DMS153 treated with DMSO at 0.1 percent for 48 hours (cell line): ENCODE data around the gene ALOX5AP.

Source experiments
- DNase-seq: peaks from one replicate; lab custom pipeline; 2025; ENCODE audit not compliant: unreplicated experiment; lab: John Stamatoyannopoulos, UW

Gene ALOX5AP

GRCh38 chr13:30757026-30757742 is 21.8 kb downstream of the ALOX5AP start:
- no peak for DNase-seq

- DNase-seq, result no peak
Measured at GRCh38 chr13:30759748-30760147, 24.4 kb downstream of the ALOX5AP start.

- no peak for DNase-seq
Measured at GRCh38 chr13:30762643-30763042, 27.3 kb downstream of the ALOX5AP start.

GRCh38 chr13:30763786-30764413 is 28.6 kb downstream of the ALOX5AP start:
- DNase-seq, result no peak

- no peak for DNase-seq
Measured at GRCh38 chr13:30766231-30766630, 30.9 kb downstream of the ALOX5AP start.

- no peak for DNase-seq
Measured at GRCh38 chr13:30770929-30771328, 35.6 kb downstream of the ALOX5AP start.

- no peak for DNase-seq
Measured at GRCh38 chr13:30773561-30773960, 38.2 kb downstream of the ALOX5AP start.

- DNase-seq, result no peak
Measured at GRCh38 chr13:30774214-30774730, 38.9 kb downstream of the ALOX5AP start.

DNA sequence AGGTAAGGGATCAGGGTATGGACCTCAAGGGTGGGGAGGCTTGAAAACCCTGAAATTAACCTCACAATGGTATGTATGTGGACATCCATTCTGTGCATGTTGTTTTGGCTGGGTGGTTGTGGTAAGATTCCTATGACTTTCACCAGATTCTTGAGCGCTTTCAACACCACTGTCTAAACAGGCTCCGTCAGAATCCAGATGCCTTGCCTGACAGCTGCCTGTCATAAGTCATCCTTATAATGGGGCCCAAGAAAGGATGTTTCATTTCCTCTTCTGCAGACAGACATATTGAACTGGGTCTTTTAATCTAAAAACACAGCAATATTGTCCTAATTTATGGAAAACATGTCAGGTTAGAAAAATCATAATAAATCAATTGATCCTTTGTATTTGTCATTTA is 41.3 kb downstream of the ALOX5AP start:
- no peak for DNase-seq

DNA sequence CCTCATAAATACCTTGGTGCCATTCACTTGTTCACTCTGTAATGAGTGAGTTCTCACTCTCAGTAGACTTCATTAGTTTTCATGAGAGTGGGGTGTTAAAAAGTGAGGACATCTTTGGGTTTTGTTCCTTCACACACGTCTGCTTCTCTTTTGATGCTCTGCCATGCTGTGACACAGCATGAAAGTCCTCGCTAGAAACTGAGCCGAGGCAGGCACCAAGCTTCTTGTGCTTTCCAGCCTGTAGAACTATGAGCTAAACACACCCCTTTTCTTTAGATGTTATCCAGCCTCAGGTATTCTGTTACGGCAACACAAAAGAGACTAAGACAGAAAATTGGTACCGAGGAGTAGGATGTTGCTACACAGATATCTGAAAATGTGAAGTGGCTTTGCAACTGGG is 43.7 kb downstream of the ALOX5AP start:
- no peak for DNase-seq

GRCh38 chr13:30779608-30780007 is 44.3 kb downstream of the ALOX5AP start:
- no peak for DNase-seq

- no peak for DNase-seq
Measured at GRCh38 chr13:30780338-30780981, 45.1 kb downstream of the ALOX5AP start.

DNA sequence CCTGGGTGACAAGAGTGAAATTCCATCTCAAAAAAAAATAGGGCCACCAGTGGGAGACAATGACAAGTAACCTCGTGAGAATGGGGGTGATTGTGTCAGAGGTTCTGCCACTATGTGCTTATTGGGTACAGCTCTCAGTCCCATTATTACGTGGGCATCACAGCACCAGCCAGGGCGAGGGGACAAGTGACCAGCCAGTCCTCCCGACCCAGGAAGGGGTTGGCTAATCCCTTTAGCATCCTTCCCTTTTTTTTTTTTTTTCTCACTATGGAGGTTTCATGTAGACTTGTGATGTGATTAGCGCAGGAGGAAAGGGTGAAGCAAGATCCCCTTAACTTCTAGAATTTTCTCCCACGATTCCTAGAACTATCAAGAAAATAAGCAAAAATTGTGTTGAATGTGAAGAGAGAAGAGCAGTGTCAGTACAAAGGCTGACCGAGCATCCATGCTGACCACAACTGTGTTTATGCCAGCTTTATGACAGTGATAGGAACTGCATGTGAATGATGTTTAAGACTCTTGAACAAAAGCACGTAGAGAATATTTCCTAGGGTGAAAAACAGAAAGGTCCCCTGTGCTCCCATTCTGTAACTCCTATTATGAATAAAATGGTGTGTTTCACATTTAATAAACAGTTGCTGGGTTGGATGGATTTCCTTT is 50.0 kb downstream of the ALOX5AP start:
- no peak for DNase-seq

GRCh38 chr13:30786648-30787047 is 51.3 kb downstream of the ALOX5AP start:
- no peak for DNase-seq

DNA sequence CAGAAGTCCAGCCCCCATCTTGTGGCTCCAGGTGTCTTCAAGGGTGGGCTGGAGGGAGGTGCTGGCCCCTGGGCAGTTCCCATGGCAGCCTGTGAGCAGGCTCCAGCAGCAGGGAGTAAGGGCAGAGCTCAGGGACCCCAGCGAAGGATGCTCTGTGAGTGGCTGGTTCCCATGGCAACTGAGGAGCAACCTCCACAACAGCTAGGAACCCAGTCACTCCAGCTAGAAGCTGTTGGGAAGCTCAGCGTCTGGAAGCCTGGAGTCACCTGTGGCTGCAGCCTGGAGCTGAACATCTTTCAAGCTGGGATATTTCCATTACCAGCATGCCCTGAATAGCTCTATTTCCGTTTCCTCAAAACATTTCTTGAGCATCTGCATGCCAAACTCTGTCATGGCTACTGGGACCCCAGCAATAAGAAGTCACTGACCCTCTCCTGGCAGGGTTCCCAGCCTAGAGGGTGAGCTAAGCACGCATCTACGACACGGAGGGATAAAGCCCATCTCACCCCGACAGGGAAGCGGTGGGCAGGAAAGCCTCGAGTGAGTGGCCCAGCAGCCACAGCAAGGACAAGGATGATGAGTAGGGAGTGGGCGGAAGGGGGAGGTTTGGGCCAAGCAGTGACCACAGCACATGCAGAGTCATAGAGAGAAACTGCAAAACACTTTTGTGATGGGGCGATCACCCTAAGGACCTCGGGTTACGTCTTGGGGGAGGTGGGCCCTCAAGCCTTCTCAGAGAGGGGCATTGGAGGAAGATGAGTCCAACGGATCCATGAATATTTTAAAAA is 52.6 kb downstream of the ALOX5AP start:
- DNase-seq, result no peak

- no peak for DNase-seq
Measured at GRCh38 chr13:30789166-30789862, 54.0 kb downstream of the ALOX5AP start.

GRCh38 chr13:30790592-30790991 is 55.2 kb downstream of the ALOX5AP start:
- no peak for DNase-seq

DNA sequence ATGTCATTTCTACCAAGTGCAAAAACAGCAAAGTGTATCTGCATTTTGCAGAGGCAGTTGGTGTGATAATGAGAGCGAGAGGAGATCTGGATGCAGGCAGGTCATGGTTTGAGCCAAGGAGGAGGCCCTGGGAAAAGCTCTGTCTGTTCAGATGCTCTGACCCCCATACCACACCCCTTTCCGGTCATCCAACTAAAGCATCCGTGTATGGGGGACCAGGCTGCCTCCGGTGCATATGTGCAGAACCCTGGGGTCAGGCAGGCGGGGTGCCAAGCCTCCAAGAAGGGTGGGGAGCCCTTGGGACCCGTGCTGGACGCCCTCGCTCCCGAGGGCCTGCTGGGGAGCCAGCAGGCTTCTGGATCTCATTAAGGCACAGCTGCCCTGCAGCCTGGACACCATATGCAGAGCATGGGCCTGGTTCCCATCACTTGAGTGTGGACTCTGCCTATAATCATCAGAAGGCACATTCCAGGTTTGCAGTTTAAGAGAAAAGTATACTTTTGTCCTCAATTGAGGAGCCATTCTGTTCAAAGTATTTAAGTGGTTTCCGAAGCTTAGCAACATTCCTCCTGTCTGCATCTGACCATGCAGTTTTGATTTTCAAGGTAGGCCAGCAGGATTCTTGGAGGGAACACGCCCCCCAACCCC is 56.1 kb downstream of the ALOX5AP start:
- no peak for DNase-seq

DNA sequence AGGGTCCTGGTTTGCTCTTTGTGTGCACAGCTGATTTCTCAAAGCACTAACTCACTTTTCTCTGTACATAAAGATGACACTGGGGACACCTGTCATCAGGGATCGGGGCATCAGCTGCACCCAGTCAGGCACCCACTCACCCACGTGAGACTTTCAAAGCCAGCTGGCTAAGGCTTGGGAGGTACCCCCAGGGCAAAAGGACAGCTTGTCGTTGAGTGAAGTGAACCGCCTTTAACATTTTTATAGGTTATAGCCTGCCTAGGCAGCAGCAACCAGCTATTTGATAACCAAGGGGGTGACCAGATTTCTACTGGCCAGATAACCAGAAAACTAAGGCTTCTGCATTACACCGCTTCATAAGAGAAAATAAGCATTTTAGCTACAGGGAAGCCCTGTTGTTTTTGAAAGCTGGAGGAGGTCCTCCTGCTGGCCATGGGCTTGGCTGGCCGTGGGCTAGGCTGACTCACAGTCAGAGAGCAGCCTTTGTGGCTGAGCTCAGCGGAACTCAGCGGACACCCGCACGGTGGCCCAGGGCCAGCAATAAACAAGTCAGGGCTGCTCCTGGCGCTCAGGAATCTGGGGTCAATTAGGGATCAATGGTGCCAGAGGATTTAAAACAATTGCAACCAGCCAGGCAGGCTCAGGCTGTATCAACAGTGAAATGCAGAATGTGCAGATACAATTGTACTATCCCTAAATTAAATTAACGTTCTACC is 57.1 kb downstream of the ALOX5AP start:
- peak; percentile 11 for DNase-seq
